ENCODE data around the gene SEMA3C.

SEMA3C gene

DNA sequence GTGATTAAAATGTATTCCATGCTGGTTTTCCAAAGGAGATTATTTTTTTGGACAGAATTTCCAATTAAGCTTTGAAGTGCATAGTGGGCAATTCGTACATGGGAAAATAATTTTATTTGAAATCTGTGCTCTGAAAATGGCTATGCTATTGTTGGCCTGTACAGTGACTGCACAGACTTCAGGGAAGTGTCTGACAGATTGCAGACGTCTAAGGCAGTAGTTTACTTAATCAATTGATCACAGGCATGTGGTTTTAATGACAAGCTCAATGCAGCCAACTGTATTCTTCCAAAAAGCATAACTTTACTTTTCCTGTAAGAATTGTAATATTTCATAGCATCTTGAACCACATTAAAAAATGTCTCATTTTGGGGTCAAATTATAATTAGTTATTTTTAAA, 102.0 kb downstream of the SEMA3C start:
- no peaks in the 10 kb centered on the region for H3K4me1 ChIP-seq
- no peak overlapping the region for H3K4me3 ChIP-seq (ENCODE audit: low read depth, low read length)
- no peaks in the 10 kb centered on the region for H3K27me3 ChIP-seq (ENCODE audit: control insufficient read depth, insufficient read depth, low read length)
- H3K4me2 ChIP-seq (ENCODE audit: low read length): no peak overlapping the region
- H3K79me2 ChIP-seq: no peaks in the 10 kb centered on the region
- H3K9me3 ChIP-seq (ENCODE audit: control insufficient read depth, low read length): no peaks in the 10 kb centered on the region
- H3K9ac ChIP-seq: no peak overlapping the region
- H3K36me3 ChIP-seq (ENCODE audit: control insufficient read depth, insufficient read depth, low read length): no peaks in the 10 kb centered on the region
- no peak overlapping the region for H2AFZ ChIP-seq
- H3K27ac ChIP-seq: no peak overlapping the region
- TF ChIP-seq, protein P1, sequence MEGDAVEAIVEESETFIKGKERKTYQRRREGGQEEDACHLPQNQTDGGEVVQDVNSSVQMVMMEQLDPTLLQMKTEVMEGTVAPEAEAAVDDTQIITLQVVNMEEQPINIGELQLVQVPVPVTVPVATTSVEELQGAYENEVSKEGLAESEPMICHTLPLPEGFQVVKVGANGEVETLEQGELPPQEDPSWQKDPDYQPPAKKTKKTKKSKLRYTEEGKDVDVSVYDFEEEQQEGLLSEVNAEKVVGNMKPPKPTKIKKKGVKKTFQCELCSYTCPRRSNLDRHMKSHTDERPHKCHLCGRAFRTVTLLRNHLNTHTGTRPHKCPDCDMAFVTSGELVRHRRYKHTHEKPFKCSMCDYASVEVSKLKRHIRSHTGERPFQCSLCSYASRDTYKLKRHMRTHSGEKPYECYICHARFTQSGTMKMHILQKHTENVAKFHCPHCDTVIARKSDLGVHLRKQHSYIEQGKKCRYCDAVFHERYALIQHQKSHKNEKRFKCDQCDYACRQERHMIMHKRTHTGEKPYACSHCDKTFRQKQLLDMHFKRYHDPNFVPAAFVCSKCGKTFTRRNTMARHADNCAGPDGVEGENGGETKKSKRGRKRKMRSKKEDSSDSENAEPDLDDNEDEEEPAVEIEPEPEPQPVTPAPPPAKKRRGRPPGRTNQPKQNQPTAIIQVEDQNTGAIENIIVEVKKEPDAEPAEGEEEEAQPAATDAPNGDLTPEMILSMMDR (IDR thresholded peaks at IDR 0.05): no peak

DNA sequence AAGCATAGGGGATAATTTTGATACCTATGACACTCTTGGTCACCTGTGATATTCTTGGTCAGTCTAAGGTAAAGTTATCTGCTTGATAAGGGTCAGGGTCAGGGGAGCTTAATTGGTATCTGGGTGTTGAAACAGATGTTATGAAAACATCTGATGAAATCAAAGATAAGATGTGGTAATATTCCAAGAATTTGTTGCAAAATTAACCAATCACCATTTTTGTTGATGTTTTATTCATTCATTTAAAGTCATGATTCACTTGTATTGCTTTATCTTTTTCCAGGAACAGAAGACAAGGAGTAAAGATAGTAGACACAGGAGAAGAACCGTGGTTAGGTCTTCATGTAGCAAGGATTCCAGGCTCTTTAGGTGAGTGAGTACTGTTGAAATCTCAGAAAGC, 103.1 kb downstream of the SEMA3C start:
- no peaks in the 10 kb centered on the region for H3K36me3 ChIP-seq (ENCODE audit: control insufficient read depth, insufficient read depth, low read length)
- no peak overlapping the region for H2AFZ ChIP-seq
- H3K4me3 ChIP-seq (ENCODE audit: low read depth, low read length): no peak overlapping the region
- no peaks in the 10 kb centered on the region for H3K4me1 ChIP-seq
- TF ChIP-seq, protein P1 (IDR thresholded peaks at IDR 0.05): no peak
- H3K9ac ChIP-seq: no peak overlapping the region
- H3K79me2 ChIP-seq: no peaks in the 10 kb centered on the region
- H3K9me3 ChIP-seq (ENCODE audit: control insufficient read depth, low read length): no peaks in the 10 kb centered on the region
- H3K4me2 ChIP-seq (ENCODE audit: low read length): no peak overlapping the region
- no peak overlapping the region for H3K27ac ChIP-seq
- no peaks in the 10 kb centered on the region for H3K27me3 ChIP-seq (ENCODE audit: control insufficient read depth, insufficient read depth, low read length)

DNA sequence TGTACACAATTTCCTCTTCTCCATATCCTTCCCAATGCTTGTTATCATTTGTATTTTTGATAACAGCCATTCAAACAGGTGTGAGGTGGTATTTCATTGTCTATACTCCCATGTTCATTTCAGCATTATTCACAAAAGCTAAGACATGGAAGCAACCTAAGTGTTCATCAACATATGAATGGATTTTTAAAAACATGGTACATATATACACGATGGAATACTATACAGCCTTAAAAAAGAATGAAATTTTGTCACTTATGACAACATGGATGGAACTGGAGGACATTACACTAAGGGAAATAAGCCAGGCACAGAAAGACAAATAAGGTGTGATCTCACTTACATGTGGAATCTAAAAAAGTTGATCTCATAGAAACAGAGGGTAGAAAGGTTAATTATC, 109.3 kb downstream of the SEMA3C start:
- Histone ChIP-seq H2AFZ (no peak overlapping the region), H3K9ac (no peak overlapping the region), H3K4me1 (no peaks in the 10 kb centered on the region), H3K4me3 (ENCODE audit: low read depth, low read length) (no peak overlapping the region), H3K36me3 (ENCODE audit: control insufficient read depth, insufficient read depth, low read length) (no peaks in the 10 kb centered on the region), H3K27me3 (ENCODE audit: control insufficient read depth, insufficient read depth, low read length) (no peaks in the 10 kb centered on the region), H3K9me3 (ENCODE audit: control insufficient read depth, low read length) (no peaks in the 10 kb centered on the region), H3K27ac (no peak overlapping the region), H3K79me2 (no peaks in the 10 kb centered on the region), H3K4me2 (ENCODE audit: low read length) (no peak overlapping the region)
- TF ChIP-seq, protein P1 (IDR thresholded peaks at IDR 0.05): no peak

DNA sequence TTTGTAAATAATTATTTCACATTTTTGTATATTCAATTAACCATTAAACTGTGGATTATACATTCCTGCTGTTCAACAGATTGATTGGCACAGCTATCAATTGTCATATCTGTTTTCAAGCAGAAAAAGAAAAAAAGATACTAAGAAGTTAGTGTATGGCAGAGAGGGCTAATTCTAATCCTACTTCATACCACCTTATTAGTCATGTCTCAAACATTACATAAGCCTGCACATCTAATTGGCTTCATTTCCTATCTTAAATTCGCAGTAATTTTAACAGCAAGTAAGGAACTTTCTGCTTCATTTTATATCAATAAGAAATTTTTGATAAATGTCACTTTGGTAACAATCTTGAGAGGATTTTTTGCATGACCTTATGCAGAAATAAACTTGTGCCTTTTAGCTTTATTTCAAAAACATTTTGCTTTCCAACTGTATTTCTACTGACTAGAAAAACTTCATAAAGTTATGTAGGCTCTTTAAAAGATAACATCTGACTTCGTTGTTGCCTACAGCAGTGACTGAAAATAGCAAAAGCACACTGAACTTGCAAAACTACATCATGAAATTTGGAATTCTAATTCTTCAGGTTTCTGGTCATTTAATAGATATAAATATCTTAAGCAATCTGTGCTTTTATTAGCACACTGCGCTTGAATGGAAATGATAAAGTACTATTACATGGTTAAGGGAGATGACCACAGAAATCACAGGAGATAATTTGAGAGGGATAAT, 111.5 kb downstream of the SEMA3C start:
- H3K27ac ChIP-seq: no peak overlapping the region

More for the DNA sequence above, 111.5 kb downstream of the SEMA3C start:
- Histone ChIP-seq H3K27me3 (ENCODE audit: control insufficient read depth, insufficient read depth, low read length) (no peaks in the 10 kb centered on the region), H3K4me2 (ENCODE audit: low read length) (no peak overlapping the region), H3K4me3 (ENCODE audit: low read depth, low read length) (no peak overlapping the region), H3K79me2 (no peaks in the 10 kb centered on the region), H3K36me3 (ENCODE audit: control insufficient read depth, insufficient read depth, low read length) (no peaks in the 10 kb centered on the region), H3K9ac (no peak overlapping the region), H3K9me3 (ENCODE audit: control insufficient read depth, low read length) (no peaks in the 10 kb centered on the region), H2AFZ (no peak overlapping the region), H3K4me1 (no peaks in the 10 kb centered on the region)
- TF ChIP-seq, protein P1 (IDR thresholded peaks at IDR 0.05): no peak

Measured in parathyroid adenoma (tissue), 2 donors.